HG03432 (cell line): ENCODE data around the gene STX3.
"Not testable (repeated sequence)": the region's sequence is repeated elsewhere in the genome, so short reads cannot be mapped to it uniquely, and the experiment has no call there.

Experiments used
- ATAC-seq: cut with Tn5 transposase; IDR thresholded peaks from one replicate; pipeline ENCODE4 v1.9.1; 2021; ENCODE audit warnings: mild to moderate bottlenecking, moderate library complexity; ENCODE audit not compliant: unreplicated experiment

The STX3 gene

DNA sequence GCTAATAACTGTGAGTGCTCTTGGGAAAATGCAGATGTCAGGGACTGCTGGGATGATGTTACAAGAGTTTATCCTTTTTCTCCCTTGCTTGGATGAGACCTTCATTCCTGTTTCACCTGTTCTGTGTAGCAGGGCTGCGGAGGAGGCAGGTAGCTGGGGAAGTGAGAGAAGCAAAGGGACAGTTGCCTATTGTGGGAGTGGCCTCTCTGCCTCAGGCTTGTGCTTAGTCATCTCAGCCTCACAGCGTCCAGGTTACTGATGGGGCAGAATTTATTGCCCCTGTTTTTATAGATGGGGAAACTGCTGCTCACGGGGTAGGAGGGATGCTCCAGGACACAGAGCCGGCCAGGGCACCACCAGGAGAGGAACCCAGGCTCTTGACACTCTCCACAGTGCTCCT is 1.7 kb downstream of the STX3 start:
- ATAC-seq = no peak

DNA sequence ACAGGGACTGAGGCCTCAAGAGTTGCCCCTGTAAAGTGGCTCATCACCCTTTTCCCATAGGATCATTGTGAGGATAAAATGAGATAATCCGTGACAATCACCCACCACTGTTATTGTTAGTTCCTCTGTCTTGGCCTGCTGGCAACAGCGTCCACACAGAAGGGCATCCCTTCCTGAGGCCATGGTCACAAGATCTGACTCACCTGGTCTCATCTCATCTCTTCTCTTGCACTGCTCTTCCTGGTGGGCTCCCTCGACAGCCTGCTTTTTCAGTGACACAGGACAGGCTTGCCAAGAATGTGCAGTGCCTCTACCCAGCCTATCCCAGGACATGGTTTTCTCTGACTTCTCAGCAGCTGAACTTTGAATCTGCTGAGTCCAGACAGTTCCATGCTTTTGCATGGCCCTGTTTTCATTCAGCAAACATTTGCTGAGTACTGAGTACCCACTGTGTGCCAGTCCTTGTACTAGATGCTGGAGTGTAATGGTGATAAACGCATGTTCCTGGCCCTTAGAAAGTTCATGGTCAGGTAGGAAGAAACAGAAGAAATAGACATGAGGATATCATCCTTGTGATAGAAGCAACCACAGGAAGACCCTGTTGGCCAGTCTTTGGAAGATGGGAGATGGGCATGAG is 3.3 kb downstream of the STX3 start:
- no peak for ATAC-seq

DNA sequence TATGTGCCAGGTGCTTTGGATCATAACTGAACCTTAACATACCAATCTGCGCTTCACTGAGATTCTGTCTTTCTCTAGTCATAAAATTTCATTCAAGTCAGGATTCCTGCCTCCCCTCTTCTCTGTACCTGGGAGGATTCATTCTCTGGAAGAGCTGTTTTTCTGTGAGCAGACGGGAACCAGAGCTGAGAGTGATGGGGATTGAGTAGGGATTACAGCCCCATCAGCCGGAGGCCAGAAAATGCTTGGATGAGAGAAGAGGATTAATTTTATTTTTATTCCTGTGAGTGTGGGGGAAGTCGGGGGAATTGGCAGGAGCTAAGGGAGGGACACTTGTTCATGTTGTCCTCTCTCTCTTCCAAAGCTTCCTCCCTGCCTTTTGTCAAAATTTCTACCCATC is 4.7 kb downstream of the STX3 start:
- no peak for ATAC-seq

DNA sequence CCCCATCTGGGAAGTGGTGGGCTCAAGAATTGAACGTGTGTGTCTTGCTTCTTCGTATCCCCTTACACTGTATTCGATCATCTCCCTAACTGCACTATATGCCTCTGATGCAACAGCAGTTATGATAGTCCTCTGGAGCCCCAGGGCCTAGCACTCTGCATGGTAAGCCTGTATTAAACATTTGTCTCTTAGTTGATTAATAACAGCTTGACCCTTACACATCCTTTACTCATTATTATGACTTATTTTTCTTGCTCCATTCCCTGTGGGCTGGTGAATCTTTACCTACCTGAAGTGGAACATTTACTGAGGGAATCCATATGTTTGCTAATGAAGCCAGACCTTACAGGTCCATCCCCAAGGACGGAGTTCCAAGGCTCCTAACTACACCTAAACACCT is 5.6 kb downstream of the STX3 start:
- no peak for ATAC-seq

DNA sequence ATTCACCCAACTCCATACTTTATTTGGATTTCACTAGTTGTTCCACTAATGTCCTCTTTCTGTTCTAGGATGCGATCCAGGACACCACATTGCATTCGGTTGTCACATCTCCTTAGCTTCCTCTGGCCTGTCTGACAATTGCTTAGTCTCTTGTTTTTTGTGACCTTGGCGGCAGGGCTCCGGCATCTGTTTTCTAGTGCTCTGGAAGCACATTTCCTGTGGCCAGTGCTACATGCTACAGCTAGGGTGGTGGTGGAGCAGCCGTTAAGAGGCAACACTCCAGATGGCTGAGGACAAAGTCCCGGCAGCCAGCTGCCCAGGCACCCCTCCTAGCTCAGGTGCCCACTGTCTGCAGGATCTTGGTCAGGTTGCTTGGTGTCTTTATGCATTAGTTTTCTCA is 6.8 kb downstream of the STX3 start:
- no peak for ATAC-seq

DNA sequence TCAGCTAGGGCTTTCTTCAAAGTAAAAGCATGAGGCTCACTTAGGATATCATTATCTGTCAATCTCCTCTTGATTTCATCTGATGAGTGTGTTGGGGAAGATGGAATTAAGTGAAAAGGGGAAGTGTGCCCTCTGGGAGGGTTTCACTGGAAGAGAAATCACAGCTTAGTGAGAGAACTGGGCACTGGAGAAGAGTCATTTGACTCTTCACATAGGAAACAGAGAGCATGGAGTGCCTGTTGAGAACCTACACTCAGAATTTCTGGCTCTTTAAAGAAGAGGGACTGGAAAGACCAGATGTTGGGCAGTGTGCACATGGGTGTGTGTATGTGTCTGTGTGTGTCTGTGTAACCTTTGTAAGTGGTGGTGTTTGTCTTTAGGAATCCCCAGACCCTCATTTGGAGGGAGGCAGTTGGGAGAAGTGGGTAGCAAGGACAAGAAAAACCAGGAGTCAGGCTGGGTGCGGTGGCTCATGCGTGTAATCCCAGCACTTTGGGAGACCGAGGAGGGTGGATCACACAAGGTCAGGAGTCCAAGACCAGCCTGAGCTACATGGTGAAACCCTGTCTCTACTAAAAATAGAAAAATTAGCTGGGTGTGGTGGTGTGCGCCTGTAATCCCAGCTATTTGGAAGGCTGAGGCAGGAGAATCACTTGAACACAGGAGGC is 10.0 kb downstream of the STX3 start:
- no peak for ATAC-seq

DNA sequence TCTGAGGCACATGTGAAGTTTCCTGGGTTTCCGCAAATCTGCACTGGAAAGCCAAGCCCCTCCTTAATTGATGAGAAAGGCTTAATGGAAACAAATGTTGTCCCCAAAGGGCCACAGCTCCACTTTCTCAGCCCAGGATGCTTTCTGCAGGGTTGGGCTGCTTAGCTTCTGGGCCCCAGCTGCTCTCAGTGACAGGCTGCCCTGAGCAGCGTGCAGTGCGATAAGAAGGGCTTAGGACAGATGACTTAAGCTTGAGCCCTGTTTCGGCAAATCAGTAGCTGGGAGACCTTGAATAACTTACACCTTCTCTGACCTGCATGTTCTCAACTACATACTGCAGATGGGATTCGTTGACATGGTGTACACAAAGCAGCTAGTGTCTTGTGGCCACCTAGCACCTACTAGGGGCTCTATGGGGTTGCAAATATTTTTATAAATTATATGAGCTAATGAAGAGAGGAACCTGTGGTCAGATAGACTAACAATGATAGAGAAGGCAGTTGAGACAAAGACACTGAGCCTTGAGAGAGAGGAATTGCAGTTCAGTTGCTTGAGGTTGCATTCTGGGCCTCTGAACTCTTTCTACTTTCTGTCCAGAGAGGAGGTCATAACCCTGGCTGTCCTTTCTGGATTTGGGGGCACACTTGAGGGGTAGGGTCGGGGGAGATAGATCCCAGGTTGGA is 11.5 kb downstream of the STX3 start:
- ATAC-seq = no peak

DNA sequence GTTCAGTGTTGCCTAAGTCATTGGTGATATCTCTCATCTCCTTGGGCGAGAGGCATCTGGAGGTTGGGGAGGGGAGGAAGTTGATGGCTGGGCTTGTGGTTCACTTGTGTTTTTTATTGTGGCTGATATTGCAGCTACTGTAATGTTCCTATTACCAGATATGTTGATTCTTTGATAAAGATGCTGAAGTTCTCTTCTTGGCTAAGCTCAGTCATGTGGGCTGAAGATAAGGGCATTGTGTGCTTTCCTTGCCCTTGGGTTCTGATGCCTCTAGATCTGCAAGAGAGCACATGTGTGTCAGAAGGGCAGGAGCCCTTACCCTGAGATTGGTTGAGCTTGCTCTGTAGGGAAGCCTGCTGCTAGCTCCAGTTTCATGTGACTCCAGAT is 12.0 kb downstream of the STX3 start:
- no peak for ATAC-seq

DNA sequence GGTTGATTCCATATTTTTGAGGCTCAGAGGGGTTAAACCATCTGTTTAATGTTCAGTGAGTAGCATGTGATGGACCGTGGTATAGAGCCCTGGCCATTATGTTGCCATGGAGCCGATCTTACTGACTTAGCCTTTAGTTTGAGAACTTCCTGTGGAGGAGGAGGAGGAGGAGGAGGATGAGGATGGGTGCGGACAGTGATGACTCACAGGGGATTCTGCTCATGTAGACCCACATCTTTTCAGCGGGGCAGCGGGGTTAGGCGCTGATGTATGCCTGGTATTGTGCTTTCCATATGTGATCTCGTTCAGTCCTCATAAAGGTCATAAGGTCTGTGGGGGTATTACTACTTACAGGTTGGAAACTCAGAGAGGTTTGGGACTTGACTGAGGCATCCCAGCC is 13.9 kb downstream of the STX3 start:
- ATAC-seq = no peak

DNA sequence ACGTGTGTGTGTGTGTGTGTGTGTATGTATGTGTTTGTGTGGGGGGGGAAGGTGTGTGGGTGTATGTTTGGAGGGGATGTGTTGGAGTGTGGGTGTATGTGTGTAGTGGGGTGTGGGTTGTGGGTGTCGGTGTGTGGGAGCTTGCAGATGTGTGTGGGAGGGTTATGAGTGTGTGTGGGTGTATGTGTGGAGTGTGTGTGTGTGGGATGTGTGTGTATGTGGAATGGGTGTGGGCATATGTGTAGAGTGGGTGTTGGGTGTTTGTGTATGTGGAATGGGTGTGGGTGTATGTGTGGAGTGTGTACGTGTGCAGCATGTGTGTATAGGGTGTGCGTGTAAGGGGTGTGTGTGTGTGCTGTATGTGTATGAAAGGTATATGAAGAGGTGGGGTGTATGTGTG is 14.7 kb downstream of the STX3 start:
- no peak for ATAC-seq

DNA sequence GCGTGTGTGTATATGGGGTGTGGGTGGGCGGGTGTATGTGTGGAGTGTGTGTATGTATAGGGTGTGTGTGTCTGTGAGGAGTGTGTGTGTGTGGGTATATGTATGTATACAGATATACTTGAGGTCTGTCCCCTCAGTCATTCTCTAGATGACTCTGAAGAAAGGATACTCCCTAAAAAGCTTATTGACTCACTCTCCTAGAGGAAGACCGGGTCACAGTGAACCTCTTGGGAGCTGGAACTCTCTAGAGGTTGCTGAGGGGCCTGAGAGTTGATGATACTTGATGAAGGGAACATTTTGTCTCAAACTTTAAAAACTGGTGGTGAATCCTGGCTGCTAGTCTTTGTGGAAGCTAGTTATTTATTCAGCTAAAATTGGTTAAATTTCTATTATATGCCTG is 15.1 kb downstream of the STX3 start:
- no peak for ATAC-seq

DNA sequence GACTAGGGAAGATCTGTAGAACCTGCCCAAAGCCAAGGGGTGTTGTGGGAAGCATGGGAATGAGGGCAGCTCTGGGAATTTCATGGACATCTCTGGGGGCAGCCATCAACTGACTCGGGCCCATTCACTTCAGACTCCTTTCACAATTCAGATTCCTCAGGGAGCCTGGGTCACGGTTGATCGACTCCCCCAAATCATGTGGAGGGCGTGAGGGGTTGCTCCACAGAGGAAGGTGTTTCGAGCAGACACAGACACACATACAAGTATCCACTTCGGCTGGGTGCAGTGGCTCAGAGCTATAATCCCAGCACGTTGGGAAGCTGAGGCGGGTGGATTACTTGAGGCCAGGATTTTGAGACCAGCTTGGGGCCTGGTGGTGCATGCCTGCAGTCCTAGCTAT is 15.7 kb downstream of the STX3 start:
- no peak for ATAC-seq

DNA sequence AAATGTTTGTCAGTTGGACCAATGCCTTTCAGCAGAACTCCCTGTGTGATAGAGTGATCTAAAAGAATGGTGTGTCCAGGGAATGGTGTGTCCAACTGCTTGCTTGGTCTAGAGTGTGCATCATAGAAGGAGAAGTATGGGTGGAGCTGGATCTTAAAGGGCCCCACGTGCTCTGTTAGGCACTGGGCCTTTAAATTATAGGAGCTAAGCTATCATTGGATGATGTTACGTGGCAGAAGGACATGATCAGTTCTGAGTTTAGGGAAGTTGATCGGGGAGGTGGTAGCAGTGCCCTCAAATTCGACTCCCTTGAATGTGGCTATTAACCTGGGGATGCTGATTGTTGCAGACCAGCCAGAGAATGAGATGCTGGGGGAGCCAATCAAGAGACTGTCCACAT is 16.4 kb downstream of the STX3 start:
- no peak for ATAC-seq

DNA sequence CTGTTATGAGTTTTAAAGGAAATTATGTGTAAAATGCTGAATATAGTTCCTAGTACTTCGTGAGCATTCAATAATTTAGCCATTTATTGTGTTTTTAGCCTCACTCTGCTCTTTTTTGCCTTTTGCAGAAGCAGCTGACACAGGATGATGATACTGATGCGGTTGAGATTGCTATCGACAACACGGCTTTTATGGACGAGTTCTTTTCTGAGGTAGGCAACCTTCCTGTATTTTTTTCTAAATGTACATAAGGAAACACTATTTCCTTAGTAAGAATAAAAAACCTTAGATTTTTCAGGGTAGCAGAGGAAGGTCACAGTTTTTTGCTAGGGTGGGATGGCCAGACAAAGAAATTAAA is 17.9 kb downstream of the STX3 start:
- no peak for ATAC-seq

DNA sequence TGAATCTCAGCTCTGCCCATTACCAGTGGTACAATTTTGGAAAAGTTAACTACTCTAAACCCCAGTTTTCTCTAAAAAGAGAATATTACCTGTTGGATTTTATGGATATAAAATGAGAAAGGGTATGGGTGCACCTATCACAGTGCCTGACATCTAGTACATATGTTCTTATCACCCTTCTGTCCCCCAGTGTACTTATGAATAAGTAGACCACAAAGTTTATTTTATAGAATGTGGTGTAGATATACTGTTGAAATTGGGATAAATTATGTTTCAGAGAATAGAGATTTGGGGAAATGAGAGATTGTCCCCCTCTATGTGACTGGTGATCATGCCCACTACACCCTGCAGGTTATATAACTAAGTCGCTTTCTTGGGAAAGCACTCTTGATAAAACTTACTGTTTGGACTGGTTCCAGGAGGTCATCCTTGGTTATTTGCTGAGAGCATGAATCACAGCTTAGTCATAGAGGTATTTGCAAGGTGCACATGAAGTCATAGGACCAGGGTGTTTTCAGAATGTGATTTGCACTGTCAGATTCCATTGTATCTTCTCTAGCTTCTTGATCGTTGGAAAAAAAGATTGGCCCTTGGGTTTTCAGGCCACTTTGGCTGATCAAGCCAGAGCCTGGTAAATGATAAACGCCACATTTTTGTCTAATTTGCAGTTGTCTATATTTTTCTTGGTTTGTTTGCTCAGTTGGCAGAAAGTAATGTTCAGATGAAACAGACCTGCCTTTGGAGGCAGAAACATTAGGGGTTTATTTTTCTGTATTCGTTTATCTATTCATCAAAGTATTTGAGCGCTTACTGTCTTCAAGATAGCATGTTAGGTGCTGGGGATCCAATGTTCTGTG is 21.3 kb downstream of the STX3 start:
- no peak for ATAC-seq

DNA sequence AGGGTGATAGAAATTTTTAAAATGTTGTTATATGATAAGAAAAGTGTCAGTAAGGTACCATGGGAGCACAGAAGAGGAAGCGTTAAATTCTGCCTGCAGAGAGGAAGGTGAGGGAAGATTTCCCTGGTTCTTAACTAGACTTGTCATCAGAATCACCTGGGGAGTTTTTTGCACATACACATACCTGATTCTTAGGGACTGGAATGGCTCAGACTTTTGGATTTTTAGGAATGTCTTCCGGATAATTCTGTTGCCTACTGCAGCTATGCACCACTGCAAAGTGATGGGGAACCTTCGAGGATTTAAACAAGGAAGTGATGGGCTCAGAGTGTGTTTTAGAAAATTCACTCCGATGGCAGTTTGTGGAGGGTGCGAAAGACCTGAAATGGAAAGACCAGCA is 21.9 kb downstream of the STX3 start:
- ATAC-seq = no peak

DNA sequence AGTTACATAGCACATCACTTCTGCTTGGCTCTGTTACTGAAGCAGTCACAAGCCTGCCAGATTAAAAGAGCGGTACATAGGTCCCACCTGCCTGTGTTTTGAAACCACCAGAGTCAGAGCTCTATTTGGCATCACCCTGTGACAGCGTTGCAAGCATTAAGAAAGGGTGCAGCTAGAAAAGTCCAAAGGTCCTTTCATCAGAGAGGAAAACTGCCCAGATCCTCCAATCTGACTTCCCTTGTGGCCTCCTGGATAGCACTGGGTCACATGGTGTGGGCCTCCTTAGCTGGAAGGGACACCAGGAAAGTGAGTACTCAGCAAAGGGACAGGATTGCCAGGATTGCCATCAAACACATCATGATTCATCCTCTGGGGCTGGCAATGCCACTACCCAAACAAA is 22.9 kb downstream of the STX3 start:
- no peak for ATAC-seq

DNA sequence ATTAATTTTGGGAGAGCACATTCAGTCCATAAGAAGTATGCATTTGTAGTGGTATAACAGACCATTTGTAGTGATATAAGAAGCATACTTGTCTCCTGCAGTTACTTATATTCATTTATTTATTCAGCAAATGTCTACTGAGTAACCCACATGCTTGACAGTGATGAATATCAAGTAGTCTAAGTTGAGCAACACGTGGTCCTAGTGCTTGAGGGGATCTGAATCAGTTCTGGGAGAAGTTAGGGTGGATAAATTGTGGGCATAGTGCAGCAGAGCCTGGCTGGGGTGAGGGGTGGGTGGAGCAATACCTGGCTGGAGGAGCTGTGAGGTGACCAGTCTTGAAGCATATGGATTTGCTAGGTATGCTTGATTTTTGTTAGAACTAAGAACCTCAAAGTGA is 24.3 kb downstream of the STX3 start:
- no peak for ATAC-seq

DNA sequence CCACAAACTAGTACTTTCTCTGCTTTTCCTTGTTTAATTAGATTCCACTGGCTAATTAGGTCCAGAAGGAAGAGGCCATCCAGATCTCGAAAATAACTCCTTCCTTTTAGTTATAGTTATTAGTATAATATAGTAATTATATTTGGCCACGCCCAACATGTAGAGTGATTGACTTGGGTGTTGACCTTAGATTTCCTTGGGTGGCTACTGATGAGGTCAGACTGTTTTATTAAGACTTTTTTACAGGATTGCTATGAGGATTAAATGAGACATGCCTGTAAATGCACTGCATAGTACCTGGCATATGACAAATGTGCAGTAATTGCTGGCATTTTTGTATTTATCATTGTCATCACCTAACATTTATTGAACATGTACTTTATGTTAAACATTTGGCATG is 26.9 kb downstream of the STX3 start:
- no peak for ATAC-seq

DNA sequence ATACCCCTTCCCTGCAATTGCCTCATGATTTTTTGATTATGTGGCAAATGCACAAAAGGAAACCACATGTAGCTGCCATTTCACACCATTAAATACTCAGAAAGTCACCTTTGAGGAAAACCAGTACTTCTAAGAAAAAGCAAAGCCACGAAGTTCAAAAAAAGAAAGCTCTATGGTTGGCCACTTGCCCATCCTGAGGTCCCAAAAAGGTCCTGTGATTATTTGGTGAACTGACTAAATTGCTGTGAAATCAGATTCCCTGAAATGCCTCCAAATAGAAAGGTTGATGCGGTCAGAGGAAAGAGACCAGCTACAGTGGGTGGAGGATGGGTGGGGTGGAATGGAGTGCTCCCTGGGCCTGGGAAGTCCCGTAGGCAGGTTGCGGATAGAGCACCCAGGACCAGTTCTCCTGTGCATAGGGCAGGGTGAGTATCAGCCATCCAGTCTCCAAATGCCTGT is 28.5 kb downstream of the STX3 start:
- ATAC-seq = no peak

DNA sequence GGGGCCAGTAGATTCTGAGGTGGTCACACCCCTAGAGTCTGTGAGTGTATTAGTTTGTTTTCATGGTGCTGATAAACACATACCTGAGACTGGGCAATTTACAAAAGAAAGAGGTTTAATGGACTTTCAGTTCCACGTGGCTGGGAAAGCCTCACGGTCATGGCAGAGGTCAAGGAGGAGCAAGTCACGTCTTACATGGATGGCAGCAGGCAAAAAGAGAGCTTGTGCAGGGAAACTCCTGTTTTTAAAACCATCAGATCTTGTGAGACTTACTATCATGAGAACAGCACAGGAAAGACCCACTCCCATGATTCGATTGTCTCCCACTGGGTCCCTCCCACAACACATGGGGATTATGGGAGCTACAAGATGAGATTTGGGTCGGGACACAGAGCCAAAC is 29.3 kb downstream of the STX3 start:
- not testable (repeated sequence) for ATAC-seq

DNA sequence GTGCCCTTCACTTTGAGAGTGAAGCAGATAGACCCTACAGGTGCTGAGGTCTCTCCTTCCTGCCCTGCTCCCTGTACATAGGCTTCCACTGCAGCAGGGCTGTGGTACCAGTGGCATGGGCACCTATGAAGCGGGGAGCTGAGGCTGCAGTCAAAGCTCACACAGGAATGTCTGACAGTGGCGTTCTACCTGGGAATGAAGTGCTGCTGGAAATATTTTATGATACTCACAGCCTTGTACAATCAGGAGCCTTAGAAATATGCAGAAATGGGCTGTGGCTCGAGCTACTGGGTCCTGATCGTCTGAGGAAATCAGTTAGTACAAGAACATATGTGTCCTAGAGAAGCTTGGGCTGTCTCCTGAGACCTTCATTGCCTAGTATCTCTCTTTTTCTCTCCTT is 30.6 kb downstream of the STX3 start:
- no peak for ATAC-seq
